KMS-11 (cell line): ENCODE results near the gene NXN.

Experiments used
- H2AFZ ChIP-seq: fragments of 200-600 bp; sonication (generic); 2 replicates; pipeline ENCODE4 v1.6.1; 2016; ENCODE audit warnings: antibody characterized with exemption, mixed run types, low read depth
- H3K27ac ChIP-seq: fragments of 200-600 bp; sonication (generic); 2 replicates; pipeline ENCODE4 v1.6.1; 2016; ENCODE audit warnings: mild to moderate bottlenecking, mixed run types
- H3K27me3 ChIP-seq: fragments of 200-600 bp; sonication (generic); 2 replicates; pipeline ENCODE4 v1.6.1; 2017; ENCODE audit warnings: mild to moderate bottlenecking, low read depth, mixed run types, moderate library complexity; ENCODE audit not compliant: insufficient read depth
- H3K36me3 ChIP-seq: fragments of 200-600 bp; sonication (generic); 2 replicates; pipeline ENCODE4 v1.6.1; 2017; ENCODE audit warnings: mild to moderate bottlenecking, mixed run types; ENCODE audit not compliant: insufficient read depth
- H3K4me1 ChIP-seq: fragments of 200-600 bp; sonication (generic); 2 replicates; pipeline ENCODE4 v1.6.1; 2016; ENCODE audit warnings: mild to moderate bottlenecking, low read depth, mixed run types; ENCODE audit not compliant: poor library complexity, severe bottlenecking
- H3K4me2 ChIP-seq: fragments of 200-600 bp; sonication (generic); 2 replicates; pipeline ENCODE4 v1.7.0; 2016; ENCODE audit warnings: mild to moderate bottlenecking, mixed run types
- H3K4me3 ChIP-seq: fragments of 200-600 bp; sonication (generic); IDR thresholded peaks from 2 replicates; pipeline ENCODE4 v1.6.1; 2017; ENCODE audit warnings: low read depth, low read length, mixed read lengths; ENCODE audit not compliant: insufficient read depth
- H3K79me2 ChIP-seq: fragments of 200-600 bp; sonication (generic); 2 replicates; pipeline ENCODE4 v1.6.1; 2016; ENCODE audit warnings: low read depth, mixed run types; ENCODE audit not compliant: insufficient read depth
- H3K9ac ChIP-seq: fragments of 200-600 bp; sonication (generic); 2 replicates; pipeline ENCODE4 v1.6.1; 2016; ENCODE audit warnings: mild to moderate bottlenecking, mixed run types
- H4K20me1 ChIP-seq: fragments of 200-600 bp; sonication (generic); 2 replicates; pipeline ENCODE4 v1.6.1; 2016; ENCODE audit warnings: mild to moderate bottlenecking, mixed run types; ENCODE audit not compliant: insufficient read depth
- TF ChIP-seq, protein P1 (sequence below): fragments of 200-600 bp; sonication (generic); conservative IDR thresholded peaks from 2 replicates; pipeline ENCODE4 v1.6.1; 2017; ENCODE audit warnings: low read depth, mild to moderate bottlenecking, antibody characterized with exemption, low read length, moderate library complexity, mixed read lengths

Gene NXN

DNA sequence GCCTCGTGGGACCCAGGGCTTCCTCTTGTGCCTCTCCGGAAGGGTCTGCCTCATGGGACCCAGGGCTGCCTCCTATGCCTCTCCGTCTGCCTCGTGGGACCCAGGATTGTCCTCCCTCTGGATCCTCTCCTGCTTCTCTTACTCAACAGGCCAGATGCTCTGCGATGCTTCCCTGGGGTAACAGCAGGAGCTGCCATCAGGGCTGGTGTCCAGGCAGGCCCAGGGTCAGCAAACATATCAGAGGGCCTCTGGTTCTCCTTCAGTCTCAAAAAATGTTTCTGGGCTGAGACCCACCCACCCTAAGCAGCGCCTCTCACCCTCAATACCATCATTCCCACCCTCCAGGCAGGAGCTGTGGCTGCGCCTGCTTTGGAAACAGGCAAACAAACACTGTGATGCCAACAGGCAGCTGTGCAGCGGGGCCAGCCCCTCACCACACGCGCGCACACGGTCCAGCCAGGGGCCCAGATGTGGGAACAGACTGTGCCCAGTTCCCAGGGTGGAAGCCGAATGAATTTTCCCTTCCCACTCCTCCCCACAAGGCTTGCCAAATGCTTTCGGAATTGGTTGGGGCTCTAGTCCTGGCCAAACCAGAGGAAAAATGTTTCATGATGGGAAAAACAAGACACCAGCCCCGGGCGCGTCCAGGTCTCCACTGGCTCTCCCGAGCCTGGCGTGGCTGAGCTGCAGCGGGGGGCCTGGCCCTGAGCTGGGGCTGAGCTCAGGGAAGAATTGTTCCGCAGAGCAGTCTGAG lies 28.6 kb upstream of the NXN start:
- no peaks in the 10 kb centered on the region for H3K79me2 ChIP-seq
- no peak overlapping the region for H2AFZ ChIP-seq
- H3K27ac ChIP-seq, result no peak overlapping the region
- no peaks in the 10 kb centered on the region for H3K27me3 ChIP-seq
- no peak overlapping the region for H3K9ac ChIP-seq
- H3K4me1 ChIP-seq, result no peaks in the 10 kb centered on the region
- TF ChIP-seq, protein P1, sequence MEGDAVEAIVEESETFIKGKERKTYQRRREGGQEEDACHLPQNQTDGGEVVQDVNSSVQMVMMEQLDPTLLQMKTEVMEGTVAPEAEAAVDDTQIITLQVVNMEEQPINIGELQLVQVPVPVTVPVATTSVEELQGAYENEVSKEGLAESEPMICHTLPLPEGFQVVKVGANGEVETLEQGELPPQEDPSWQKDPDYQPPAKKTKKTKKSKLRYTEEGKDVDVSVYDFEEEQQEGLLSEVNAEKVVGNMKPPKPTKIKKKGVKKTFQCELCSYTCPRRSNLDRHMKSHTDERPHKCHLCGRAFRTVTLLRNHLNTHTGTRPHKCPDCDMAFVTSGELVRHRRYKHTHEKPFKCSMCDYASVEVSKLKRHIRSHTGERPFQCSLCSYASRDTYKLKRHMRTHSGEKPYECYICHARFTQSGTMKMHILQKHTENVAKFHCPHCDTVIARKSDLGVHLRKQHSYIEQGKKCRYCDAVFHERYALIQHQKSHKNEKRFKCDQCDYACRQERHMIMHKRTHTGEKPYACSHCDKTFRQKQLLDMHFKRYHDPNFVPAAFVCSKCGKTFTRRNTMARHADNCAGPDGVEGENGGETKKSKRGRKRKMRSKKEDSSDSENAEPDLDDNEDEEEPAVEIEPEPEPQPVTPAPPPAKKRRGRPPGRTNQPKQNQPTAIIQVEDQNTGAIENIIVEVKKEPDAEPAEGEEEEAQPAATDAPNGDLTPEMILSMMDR, result no peak
- no peak overlapping the region for H3K4me3 ChIP-seq
- H3K4me2 ChIP-seq, result no peak overlapping the region
- no peaks in the 10 kb centered on the region for H4K20me1 ChIP-seq
- H3K36me3 ChIP-seq, result no peaks in the 10 kb centered on the region

DNA sequence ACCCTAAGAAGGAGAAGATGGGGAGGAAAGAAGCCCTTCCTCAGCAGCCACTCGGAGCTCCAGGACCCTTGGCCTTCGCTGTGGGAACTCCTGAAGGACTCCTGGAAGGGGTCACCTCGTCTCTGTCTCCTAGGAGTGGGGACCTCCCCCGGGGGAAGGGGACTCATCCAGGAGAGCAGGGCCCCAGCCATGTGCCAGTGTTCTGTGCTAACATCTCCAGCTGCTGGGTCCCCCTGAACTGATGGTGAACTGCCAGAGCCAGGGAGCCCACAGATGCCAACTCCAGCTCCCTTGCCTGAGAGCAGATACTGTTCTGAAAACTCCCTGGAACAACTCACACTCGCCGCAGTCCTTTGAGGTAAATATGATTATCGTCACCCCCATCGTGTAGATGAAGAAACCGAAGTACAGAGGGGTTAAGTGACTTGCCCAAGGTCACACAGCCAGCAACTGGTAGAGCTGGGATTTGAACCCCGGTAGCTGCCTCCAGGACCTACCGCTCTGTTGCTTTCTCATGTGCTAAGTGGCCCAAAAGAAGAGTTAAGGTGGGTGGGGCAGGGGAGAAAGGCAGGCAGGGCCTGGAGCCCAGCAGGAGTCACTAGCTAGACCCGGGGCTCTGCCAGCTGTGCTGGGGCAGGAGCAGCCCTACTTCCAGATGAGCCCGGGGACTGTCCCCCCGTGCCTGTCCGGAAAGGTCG lies 27.9 kb upstream of the NXN start:
- Histone ChIP-seq H3K4me2 (no peak overlapping the region), H3K27ac (no peak overlapping the region), H4K20me1 (no peaks in the 10 kb centered on the region), H2AFZ (no peak overlapping the region), H3K4me3 (no peak overlapping the region), H3K9ac (no peak overlapping the region), H3K27me3 (no peaks in the 10 kb centered on the region), H3K4me1 (no peaks in the 10 kb centered on the region), H3K36me3 (no peaks in the 10 kb centered on the region), H3K79me2 (no peaks in the 10 kb centered on the region)
- TF ChIP-seq, protein P1, result no peak

DNA sequence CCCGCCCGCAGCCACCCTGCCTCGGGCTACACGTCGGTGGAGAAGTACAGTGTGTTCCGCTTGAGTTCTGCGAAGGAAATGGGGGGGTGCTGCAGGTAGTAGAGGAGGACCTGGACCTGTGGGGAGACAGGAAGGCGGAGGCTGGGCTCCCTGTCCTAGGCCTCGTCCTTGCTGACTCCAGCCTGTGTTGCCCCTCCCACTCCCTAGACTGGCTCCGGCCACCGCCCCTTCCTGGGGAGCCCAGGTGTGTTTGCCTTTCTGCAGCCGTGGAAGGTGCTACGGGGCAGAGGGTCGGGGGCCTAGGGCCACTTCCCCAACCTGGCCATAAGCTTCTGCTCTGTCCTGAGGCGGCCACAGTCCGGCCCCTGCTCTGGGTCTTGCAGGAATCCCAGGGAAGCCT lies 26.5 kb upstream of the NXN start:
- Histone ChIP-seq H3K36me3 (no peaks in the 10 kb centered on the region; the same call in 1 of the 2 replicates), H3K4me3 (no peak overlapping the region), H3K27ac (no peak overlapping the region), H3K4me1 (no peaks in the 10 kb centered on the region), H3K79me2 (no peaks in the 10 kb centered on the region), H3K4me2 (no peak overlapping the region), H3K9ac (no peak overlapping the region), H2AFZ (no peak overlapping the region), H4K20me1 (no peaks in the 10 kb centered on the region), H3K27me3 (no peaks in the 10 kb centered on the region)
- TF ChIP-seq, protein P1, result no peak

DNA sequence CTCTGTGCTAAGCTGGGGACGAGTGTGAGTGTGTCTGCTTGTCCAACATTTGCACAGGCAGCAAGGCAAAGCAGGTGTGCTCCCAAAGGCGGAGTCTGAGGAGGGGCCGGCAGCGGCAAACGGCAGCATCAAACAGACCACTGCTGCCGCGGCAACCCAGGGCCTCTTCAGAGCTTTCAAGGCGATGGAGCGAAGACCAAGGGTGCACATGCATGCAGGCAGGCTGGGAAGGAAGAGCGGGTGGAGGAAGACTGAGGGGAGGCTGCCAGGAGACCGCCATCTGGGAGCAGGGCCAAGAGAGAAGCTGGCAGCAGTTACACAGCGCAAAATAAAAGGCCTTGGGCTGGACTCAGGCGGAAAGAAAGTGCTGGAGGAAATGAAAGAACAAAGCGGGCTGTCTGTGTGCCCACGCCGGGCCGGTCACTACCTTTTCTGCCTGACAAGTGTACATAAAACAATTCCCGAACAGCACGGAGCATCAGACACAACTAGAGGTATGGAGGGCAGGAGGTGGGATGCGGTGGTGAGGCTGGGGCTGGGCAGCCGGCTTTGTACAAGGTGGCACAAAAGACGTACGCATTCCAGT lies 25.9 kb upstream of the NXN start:
- no peak overlapping the region for H3K27ac ChIP-seq
- H3K4me2 ChIP-seq, result no peak overlapping the region
- no peaks in the 10 kb centered on the region for H4K20me1 ChIP-seq

More for the DNA sequence above, 25.9 kb upstream of the NXN start:
- H3K4me3 ChIP-seq, result no peak overlapping the region
- no peaks in the 10 kb centered on the region for H3K79me2 ChIP-seq
- H2AFZ ChIP-seq, result no peak overlapping the region
- no peaks in the 10 kb centered on the region for H3K4me1 ChIP-seq
- TF ChIP-seq, protein P1, result no peak
- no peaks in the 10 kb centered on the region; the same call in 1 of the 2 replicates for H3K36me3 ChIP-seq
- no peaks in the 10 kb centered on the region for H3K27me3 ChIP-seq
- H3K9ac ChIP-seq, result no peak overlapping the region
